MM.1S (cell line): ENCODE results near the gene MGAT5.

Experiments used
- DNase-seq: peaks from one replicate; pipeline ENCODE4 v3.0.0-alpha.2; 2015
- H2AFZ ChIP-seq: fragments of 300-600 bp; sonication (generic); 2 replicates; pipeline ENCODE4 v1.6.0; 2016; ENCODE audit warnings: antibody characterized with exemption, low read length
- H3F3A ChIP-seq: fragments of 300-600 bp; sonication (generic); 2 replicates; pipeline ENCODE4 v1.6.1; 2016; ENCODE audit warnings: mild to moderate bottlenecking, antibody characterized with exemption, low read length, moderate library complexity, mixed read lengths; ENCODE audit not compliant: insufficient read depth
- H3K27ac ChIP-seq: fragments of 300-600 bp; sonication (generic); 2 replicates; pipeline ENCODE4 v1.5.1; 2016; ENCODE audit warnings: mild to moderate bottlenecking, low read length
- H3K27me3 ChIP-seq: fragments of 300-600 bp; sonication (generic); replicated peaks from 2 replicates; pipeline ENCODE4 v1.6.0; 2016; ENCODE audit warnings: low read length; ENCODE audit not compliant: insufficient read depth
- H3K36me3 ChIP-seq: fragments of 300-600 bp; sonication (generic); replicated peaks from 2 replicates; pipeline ENCODE4 v1.6.1; 2016; ENCODE audit warnings: mild to moderate bottlenecking, low read length, mixed read lengths; ENCODE audit not compliant: insufficient read depth
- H3K4me1 ChIP-seq: fragments of 300-600 bp; sonication (generic); 2 replicates; pipeline ENCODE4 v1.6.1; 2016; ENCODE audit warnings: low read length, mixed read lengths
- H3K4me2 ChIP-seq: fragments of 300-600 bp; sonication (generic); 2 replicates; pipeline ENCODE4 v1.6.0; 2016; ENCODE audit warnings: low read depth, low read length
- H3K4me3 ChIP-seq: fragments of 300-600 bp; sonication (generic); 2 replicates; pipeline ENCODE4 v1.5.1; 2016; ENCODE audit warnings: low read length, mixed read lengths
- H3K79me2 ChIP-seq: fragments of 300-600 bp; sonication (generic); 2 replicates; pipeline ENCODE4 v1.6.1; 2016; ENCODE audit warnings: mixed run types, low read length, mixed read lengths
- H3K9ac ChIP-seq: fragments of 300-600 bp; sonication (generic); 2 replicates; pipeline ENCODE4 v1.6.1; 2016; ENCODE audit warnings: low read length, mixed read lengths
- H3K9me2 ChIP-seq: fragments of 300-600 bp; sonication (generic); replicated peaks from 2 replicates; pipeline ENCODE4 v1.6.1; 2016; ENCODE audit warnings: mild to moderate bottlenecking, low read length, mixed read lengths; ENCODE audit not compliant: insufficient read depth
- H3K9me3 ChIP-seq: fragments of 300-600 bp; sonication (generic); replicated peaks from 2 replicates; pipeline ENCODE4 v1.6.1; 2016; ENCODE audit warnings: mild to moderate bottlenecking, low read length, mixed read lengths; ENCODE audit not compliant: insufficient read depth
- H4K20me1 ChIP-seq: fragments of 300-600 bp; sonication (generic); 2 replicates; pipeline ENCODE4 v1.6.1; 2016; ENCODE audit warnings: mild to moderate bottlenecking, low read length, moderate library complexity, mixed read lengths; ENCODE audit not compliant: insufficient read depth
- EZH2 ChIP-seq: fragments of 300-600 bp; sonication (generic); optimal IDR thresholded peaks from 2 replicates; pipeline ENCODE3; 2017; ENCODE audit warnings: low read depth, mild to moderate bottlenecking, antibody characterized with exemption, low read length, mixed read lengths
- EZH2phosphoT487 ChIP-seq: fragments of 300-600 bp; sonication (generic); IDR thresholded peaks from 2 replicates; pipeline ENCODE4 v1.6.1; 2018; ENCODE audit warnings: antibody characterized with exemption, low read length
- TF ChIP-seq, protein P1 (sequence below): fragments of 300-600 bp; sonication (generic); IDR thresholded peaks from 2 replicates; pipeline ENCODE4 v1.5.1; 2016; ENCODE audit warnings: antibody characterized with exemption, low read length, mixed read lengths

The MGAT5 gene

DNA sequence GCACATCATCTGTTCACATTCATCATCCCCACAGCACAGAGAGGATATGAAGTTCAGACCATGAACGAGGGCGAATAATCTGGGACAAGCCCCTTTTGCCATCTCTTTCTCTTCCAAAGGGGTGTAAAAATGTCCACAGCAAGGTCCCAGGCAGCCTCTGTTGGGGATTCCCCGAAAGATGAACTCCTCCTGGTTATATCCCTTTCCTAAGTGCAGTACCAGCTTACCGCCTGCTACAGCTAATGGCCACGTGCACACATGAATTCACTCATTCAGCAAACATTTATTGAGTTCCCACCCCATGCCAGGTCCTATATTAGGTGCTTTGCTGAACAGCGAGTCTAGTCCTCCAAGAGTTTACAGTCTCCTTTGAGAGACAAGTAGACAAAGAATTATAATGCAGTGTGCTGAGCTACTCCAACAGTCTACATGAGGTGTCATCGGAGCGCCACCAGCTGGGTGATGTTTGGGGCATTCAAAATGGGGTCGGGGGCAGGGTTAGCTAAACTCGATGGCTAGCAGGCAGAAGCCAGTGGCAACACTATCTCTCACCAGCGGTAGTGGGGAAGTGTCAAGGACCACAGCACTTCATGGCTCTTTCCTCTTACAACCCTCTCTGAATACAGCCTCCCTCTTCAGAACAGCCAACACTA is 236.0 kb downstream of the MGAT5 start:
- H3K9me3 ChIP-seq: no peaks in the 10 kb centered on the region
- H3K4me3 ChIP-seq: no peak overlapping the region
- no peak for DNase-seq
- H3F3A ChIP-seq: no peaks in the 10 kb centered on the region
- no peaks in the 10 kb centered on the region for H3K4me1 ChIP-seq
- no peaks in the 10 kb centered on the region for H3K27me3 ChIP-seq
- no peak overlapping the region for H2AFZ ChIP-seq
- H3K79me2 ChIP-seq: no peaks in the 10 kb centered on the region
- H3K9ac ChIP-seq: no peak overlapping the region
- H3K27ac ChIP-seq: no peak overlapping the region
- TF ChIP-seq EZH2 (no peak), EZH2phosphoT487 (no peak)
- TF ChIP-seq, protein P1, sequence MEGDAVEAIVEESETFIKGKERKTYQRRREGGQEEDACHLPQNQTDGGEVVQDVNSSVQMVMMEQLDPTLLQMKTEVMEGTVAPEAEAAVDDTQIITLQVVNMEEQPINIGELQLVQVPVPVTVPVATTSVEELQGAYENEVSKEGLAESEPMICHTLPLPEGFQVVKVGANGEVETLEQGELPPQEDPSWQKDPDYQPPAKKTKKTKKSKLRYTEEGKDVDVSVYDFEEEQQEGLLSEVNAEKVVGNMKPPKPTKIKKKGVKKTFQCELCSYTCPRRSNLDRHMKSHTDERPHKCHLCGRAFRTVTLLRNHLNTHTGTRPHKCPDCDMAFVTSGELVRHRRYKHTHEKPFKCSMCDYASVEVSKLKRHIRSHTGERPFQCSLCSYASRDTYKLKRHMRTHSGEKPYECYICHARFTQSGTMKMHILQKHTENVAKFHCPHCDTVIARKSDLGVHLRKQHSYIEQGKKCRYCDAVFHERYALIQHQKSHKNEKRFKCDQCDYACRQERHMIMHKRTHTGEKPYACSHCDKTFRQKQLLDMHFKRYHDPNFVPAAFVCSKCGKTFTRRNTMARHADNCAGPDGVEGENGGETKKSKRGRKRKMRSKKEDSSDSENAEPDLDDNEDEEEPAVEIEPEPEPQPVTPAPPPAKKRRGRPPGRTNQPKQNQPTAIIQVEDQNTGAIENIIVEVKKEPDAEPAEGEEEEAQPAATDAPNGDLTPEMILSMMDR: no peak
- no peaks in the 10 kb centered on the region for H3K36me3 ChIP-seq
- H3K9me2 ChIP-seq: no peaks in the 10 kb centered on the region
- H3K4me2 ChIP-seq: no peak overlapping the region
- H4K20me1 ChIP-seq: no peaks in the 10 kb centered on the region

DNA sequence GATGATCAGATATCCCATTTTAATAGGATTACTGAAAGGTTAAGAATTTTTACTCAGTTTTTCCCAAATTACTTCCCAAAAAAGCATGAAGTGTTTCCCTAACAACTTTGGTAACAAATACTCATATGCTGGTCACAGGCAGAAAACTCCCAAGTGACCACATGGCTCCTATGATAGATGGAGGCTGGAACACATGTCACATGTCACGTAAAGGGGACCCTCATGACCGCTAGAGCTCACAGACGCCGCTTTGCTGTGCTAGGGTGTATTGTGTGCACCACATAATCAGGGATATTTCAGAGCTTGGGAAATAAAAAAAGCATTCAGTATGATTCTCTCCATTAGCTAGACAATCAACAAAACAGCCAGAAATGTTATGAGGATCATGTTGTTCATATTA is 236.7 kb downstream of the MGAT5 start:
- Histone ChIP-seq H3K27me3 (no peaks in the 10 kb centered on the region), H3K9ac (no peak overlapping the region), H3F3A (no peaks in the 10 kb centered on the region), H3K4me2 (no peak overlapping the region), H3K79me2 (no peaks in the 10 kb centered on the region), H4K20me1 (no peaks in the 10 kb centered on the region), H3K9me3 (no peaks in the 10 kb centered on the region), H2AFZ (no peak overlapping the region), H3K4me1 (no peaks in the 10 kb centered on the region), H3K36me3 (no peaks in the 10 kb centered on the region), H3K27ac (no peak overlapping the region), H3K4me3 (no peak overlapping the region), H3K9me2 (no peaks in the 10 kb centered on the region)
- TF ChIP-seq EZH2phosphoT487: no peak
- TF ChIP-seq EZH2: no peak
- TF ChIP-seq, protein P1: no peak
- DNase-seq: no peak

DNA sequence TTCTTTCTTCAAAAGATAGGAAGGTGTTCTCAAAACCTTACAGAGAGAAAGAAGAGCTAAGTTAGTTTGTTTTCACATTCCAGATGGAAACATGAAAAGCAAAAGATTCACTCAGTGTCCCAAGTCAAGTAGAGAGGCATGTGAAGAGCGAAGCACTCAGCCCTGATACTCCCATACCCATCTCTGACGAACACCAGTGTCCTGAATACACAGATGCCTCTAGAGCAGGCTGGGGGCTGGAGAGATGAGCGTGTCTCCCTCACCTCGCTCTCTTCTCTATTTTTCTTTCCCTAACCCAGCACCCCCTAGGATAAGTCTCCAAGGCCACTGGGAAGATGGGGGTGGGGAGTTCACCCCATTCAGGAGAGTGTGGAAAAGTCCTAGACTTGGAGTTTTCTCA is 237.2 kb downstream of the MGAT5 start:
- Histone ChIP-seq H4K20me1 (no peaks in the 10 kb centered on the region), H3K4me1 (no peaks in the 10 kb centered on the region), H3K4me3 (no peak overlapping the region), H3K27me3 (no peaks in the 10 kb centered on the region), H3K9me3 (no peaks in the 10 kb centered on the region), H3F3A (no peaks in the 10 kb centered on the region), H3K36me3 (no peaks in the 10 kb centered on the region), H3K9me2 (no peaks in the 10 kb centered on the region), H3K27ac (no peak overlapping the region), H3K9ac (no peak overlapping the region), H3K79me2 (no peaks in the 10 kb centered on the region), H2AFZ (no peak overlapping the region), H3K4me2 (no peak overlapping the region)
- no peak for DNase-seq
- TF ChIP-seq EZH2: no peak
- TF ChIP-seq, protein P1: no peak
- TF ChIP-seq EZH2phosphoT487: no peak
